CD4-positive, alpha-beta T cell treated with Interleukin-4 for 4 hours (primary cell): ENCODE results near the gene PSMB5.
"Not testable (repeated sequence)": the region's sequence is repeated elsewhere in the genome, so short reads cannot be mapped to it uniquely, and the experiment has no call there.

ENCODE experiments used
- DNase-seq: peaks from one replicate; pipeline ENCODE4 v3.0.0-alpha.2; 2020

Gene PSMB5

DNA sequence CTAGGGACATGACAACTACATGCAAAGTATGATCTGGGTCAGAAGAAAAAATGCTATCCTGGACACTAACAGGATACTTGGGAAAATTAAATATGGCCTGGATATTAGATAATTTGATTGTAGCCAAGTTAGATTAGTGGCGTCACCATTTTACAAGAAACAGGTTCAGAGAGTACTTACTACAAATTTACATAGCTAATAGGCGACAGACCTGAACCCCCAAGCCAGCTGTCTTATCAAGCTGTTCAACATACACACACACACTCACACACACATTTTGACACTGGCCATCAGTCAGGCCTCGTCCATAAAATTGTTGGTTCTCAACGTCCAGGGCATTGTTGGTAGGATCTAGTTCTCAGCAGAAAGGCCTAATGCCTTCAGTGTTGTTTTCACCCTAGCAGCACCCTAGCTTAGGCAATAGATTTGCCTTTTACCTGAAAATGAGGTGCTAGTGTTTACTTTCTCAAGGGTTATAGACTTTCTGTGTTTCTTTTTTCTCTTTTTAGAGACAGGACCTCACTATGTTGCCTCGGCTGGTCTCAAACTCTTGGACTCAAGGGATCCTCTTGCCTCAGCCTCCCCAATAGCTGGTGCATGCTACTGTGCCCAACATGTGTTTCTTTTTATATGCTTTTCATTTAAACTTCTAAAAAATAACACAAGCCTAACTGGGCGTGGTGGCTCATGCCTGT, 21.5 kb downstream of the PSMB5 start:
- no peak for DNase-seq

GRCh38 chr14:23009939-23010726, 24.6 kb downstream of the PSMB5 start, which contains the start of gene C14orf93:
TSS of gene C14orf93 (minus strand) at chr14:23010143. CDS start at chr14:22999023, 11,120 bp downstream.
- DNase-seq: peak; percentile 68

GRCh38 chr14:23009483-23009938, 25.2 kb downstream of the PSMB5 start:
- no peak for DNase-seq

DNA sequence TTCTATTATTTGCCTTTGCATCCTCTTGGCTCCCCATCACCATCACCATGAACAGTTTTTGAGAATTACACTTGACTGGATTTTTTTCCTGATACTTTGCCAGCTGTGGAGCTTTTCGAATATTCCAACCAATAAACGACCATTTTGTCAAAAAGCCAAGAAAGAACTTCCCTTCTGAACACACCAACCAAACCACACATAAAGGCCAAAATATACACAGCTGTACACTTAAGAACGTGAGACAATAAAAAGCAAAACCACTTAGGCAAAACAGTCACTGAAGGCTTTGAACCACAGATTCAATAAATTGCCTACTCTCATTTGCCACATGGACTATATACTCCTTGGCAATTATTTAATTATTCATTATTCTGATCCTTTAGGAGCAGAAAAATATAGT, 25.9 kb downstream of the PSMB5 start:
- DNase-seq: no peak

DNA sequence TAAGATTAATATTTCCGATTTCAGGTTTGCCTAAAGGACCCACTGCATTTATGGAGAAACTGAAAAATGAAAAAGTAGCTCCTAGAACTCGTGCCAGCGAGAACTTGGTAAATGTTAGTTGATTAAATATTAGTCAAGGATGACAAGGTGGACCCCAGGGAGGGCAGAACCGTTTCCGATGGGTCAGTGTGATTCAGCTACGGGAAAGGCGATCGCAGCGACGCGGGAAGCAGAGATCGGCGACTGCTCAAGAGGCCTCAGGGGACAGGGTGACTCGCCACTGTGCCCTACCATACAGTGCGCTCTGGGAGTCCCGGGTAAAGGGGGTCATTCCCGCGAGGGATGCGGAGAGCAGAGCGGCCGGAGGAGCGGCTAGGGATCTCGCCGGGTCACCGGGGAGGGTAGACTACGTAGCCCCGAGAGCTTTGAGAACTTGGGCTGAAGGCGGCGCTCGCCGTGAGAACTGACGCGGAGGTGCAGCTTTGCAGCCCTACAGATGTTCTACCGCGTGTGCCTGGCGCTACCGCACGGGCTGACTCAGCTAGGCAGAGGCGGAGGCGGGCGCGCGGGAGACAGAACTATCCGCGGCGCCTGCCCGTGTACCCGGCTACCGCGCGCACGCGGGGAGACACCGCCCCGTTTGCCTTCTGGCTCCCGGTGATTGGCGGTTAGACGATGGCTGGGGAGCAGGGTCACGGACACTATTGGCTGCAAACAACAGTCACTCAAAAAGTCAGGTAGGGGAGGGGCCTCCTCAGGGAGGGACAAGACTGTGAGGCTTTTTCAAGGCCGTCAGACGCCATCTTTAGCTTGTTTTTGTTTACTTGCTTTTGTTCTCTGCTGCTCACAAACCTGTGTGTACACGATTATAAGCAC, 27.9 kb downstream of the PSMB5 start:
- DNase-seq: peak; percentile 99

GRCh38 chr14:23006188-23006534, 28.5 kb downstream of the PSMB5 start:
- no peak for DNase-seq

- DNase-seq: no peak
Measured at GRCh38 chr14:23005451-23006187, 29.1 kb downstream of the PSMB5 start.

DNA sequence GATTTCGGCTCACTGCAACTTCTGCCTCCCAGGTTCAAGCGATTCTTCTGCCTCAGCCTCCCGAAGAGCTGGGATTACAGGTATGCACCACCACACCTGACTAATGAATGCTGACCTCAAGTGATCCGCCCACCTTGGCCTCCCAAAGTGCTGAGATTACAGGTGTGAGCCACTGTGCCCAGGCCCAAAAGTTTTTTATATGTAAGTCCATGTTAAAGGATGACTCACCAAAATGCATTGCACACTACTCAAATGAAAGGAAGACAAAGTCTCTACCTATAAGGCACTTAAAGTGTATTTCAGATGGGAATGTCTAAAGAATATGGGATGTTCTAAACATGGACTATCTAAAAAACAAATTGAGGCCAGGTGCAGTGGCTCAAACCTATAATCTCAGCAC, 30.4 kb downstream of the PSMB5 start:
- not testable (repeated sequence) for DNase-seq

- DNase-seq: no peak
Measured at GRCh38 chr14:23002592-23002991, 32.1 kb downstream of the PSMB5 start.

GRCh38 chr14:23000860-23001259, 33.8 kb downstream of the PSMB5 start:
- DNase-seq: no peak

DNA sequence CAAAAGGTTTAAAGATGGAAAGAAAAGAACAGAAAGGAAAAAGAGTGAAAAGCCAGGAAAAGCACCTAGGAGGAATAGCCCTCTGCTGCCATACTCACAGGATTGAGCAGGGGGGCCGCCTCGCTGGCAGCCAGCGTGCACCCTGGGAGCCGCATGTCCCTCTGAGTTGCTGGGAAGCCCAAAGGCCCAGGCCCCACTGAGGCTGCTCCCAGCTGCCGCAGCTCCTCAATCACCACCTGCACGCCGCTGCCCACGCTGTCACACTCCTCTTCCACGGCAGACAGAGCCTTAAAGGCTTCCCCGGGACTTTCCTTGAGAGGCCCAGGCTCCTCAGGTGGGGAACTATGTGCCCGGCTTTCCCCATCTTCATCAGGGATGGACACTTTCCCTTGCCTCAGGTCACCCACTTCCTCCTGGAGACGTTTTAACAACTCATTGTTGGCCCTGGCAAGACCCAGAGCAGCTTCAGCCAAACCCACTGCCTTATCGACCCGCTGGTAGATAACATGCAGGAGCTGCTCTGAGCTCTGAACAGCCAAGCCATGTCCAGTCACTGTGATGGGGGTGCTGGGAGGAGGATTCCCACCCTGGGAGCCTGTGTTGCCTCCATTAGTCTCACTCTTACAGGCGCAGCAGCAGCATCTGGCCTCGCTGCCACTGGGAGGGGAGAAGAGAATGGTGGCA, 36.2 kb downstream of the PSMB5 start:
- DNase-seq: no peak

DNA sequence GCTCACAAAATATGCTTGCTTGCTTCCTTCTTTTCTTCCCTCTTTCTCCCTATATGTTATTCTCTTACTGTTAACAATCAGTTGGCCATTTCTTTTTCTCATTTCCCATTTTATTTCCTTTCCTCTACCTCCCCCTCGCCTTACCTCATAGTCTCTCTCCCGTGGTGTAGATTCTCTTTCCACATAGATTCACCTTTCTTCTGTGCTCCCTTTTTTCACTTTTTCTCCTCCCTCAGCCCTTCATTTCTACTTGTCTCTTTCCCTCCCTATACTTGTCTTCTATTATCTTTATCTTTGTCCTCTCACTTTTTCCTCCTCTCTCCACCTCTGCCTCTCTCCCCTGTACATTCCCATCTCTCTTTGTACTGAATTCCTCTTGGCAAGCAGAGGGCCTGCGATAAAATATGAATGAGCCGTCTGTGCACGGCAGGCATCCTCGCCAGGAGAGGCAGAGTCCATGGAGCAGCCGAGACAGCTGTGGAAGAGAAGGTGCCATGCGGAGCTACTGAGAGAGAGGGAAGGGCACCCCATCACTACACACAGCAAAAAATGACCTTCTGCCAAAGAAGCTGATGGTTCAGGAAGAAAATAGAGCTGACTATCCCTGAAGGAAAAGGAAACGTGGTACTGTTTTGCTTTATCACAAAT, 36.9 kb downstream of the PSMB5 start:
- DNase-seq: no peak

- DNase-seq: no peak
Measured at GRCh38 chr14:22996768-22997654, 37.7 kb downstream of the PSMB5 start.

DNA sequence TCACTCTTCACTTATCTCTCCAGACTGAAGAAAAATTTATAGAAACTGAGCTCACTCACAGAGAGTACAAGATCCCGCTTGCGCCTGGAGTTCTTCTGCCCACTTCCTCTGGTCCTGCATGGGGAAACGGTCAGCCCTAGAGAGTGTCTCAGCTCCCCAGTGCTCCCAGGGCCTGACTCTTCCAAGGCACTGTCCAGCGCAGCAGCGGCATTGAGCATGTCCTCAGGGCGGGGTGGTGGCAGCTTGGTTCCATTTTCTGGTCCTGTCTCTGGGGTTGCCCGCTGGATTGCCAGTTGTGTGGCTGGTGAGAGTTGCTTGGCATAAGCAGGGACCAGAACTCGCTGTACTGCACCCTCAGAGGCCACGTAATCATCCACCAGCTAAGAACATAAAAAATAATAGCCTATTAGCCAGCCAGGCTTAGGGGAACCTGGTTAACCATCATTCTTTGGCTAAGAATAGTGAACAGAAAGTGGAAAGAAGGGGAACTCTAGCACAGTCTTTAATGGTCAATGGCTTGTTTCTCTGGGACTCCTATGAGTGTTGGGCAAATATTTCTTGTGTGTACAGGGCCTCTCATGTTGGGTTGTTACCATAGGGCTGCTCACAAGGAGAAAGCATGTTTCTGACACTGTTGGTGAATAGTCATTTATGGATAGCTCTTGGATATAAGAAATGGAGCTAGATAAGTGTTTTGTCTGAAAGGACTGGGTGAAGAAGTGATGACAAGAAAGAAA, 38.6 kb downstream of the PSMB5 start:
- no peak for DNase-seq

- DNase-seq: peak; percentile 20
Measured at GRCh38 chr14:22994762-22995275, 39.9 kb downstream of the PSMB5 start.

DNA sequence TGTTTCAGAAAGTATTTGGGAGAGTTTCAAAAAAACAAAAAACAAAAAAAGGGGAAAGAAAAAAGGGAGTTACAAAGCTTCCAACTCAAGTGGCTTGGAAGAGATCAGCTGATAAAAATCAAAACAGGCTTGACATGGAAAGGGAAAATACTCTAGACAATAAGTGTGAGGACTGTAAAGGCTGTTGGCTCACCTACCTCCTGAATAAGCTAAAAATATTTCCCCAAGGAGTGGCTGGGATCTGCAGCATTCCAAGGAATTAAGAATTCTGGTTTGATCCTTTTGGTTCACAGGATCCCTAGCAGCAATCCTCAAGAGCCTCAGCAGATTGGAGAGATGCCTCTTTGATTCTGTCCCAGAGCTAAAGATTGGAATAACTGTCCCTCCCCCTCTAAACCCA, 41.2 kb downstream of the PSMB5 start:
- DNase-seq: no peak

GRCh38 chr14:22991852-22992251, 42.8 kb downstream of the PSMB5 start:
- DNase-seq: no peak

DNA sequence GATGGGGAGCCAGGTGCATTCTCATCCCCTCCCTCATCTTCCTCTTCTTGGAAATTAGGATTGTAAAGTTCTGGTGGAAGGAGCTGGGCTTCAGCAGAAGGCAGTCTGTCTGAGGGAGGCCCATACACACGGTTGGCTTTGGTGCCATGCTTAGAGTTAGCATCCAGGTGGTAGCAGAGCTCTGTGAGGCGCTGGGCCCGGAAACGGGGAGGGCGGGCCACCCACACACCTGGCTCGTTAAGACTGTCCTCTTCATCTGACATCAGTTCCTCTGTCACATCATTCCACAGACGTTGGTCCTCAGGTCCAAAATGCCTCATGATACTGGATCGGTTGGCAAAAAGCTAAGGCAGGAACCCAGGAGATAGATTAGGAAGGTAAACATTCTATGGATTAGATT, 47.4 kb downstream of the PSMB5 start:
- no peak for DNase-seq

GRCh38 chr14:22986508-22987054, 48.1 kb downstream of the PSMB5 start:
- DNase-seq: peak; percentile 85
